Measurements from ENCODE around the gene PTP4A2. TPM values are rescaled to one million over a fixed set of nuclear protein-coding genes. Genes with fewer than 3 reads are reported as not detected.

PTP4A2 gene
- total and polyA plus RNA-seq, 10 of the 15 experiments (the other 5 are each of a cell fraction or from before 2014, with no cell fraction given), result 180 to 909 (median 375) TPM

GRCh38 chr1:31957701-31958674 lies 19.8 kb upstream of the PTP4A2 start (continued):
- TF ChIP-seq, protein P1, sequence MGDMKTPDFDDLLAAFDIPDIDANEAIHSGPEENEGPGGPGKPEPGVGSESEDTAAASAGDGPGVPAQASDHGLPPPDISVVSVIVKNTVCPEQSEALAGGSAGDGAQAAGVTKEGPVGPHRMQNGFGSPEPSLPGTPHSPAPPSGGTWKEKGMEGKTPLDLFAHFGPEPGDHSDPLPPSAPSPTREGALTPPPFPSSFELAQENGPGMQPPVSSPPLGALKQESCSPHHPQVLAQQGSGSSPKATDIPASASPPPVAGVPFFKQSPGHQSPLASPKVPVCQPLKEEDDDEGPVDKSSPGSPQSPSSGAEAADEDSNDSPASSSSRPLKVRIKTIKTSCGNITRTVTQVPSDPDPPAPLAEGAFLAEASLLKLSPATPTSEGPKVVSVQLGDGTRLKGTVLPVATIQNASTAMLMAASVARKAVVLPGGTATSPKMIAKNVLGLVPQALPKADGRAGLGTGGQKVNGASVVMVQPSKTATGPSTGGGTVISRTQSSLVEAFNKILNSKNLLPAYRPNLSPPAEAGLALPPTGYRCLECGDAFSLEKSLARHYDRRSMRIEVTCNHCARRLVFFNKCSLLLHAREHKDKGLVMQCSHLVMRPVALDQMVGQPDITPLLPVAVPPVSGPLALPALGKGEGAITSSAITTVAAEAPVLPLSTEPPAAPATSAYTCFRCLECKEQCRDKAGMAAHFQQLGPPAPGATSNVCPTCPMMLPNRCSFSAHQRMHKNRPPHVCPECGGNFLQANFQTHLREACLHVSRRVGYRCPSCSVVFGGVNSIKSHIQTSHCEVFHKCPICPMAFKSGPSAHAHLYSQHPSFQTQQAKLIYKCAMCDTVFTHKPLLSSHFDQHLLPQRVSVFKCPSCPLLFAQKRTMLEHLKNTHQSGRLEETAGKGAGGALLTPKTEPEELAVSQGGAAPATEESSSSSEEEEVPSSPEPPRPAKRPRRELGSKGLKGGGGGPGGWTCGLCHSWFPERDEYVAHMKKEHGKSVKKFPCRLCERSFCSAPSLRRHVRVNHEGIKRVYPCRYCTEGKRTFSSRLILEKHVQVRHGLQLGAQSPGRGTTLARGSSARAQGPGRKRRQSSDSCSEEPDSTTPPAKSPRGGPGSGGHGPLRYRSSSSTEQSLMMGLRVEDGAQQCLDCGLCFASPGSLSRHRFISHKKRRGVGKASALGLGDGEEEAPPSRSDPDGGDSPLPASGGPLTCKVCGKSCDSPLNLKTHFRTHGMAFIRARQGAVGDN (IDR thresholded peaks at IDR 0.05), result peak; percentile 88; the same call in 1 of the 2 replicates
- TF ChIP-seq ZNF622 (IDR thresholded peaks at IDR 0.05), result no peak
- no peak for TF ChIP-seq SUPT20H (IDR thresholded peaks at IDR 0.05; ENCODE audit: borderline replicate concordance, control insufficient read depth, low read depth, low read length)
- TF ChIP-seq NFYA (IDR thresholded peaks at IDR 0.05; ENCODE audit: borderline replicate concordance, low read depth, low read length), result no peak
- TF ChIP-seq ZNF207 (IDR thresholded peaks at IDR 0.05; ENCODE audit: borderline replicate concordance), result no peak
- 0 out of 2 replicates have a peak, but pooled peaks have one; percentile 54 for TF ChIP-seq MEF2A (IDR thresholded peaks at IDR 0.05; ENCODE audit: insufficient read depth, low read depth, low read length)
- TF ChIP-seq MXI1 (IDR thresholded peaks at IDR 0.05; ENCODE audit: low read depth, low read length), result no peak
- TF ChIP-seq TAF1 (IDR thresholded peaks at IDR 0.05; ENCODE audit: borderline replicate concordance, low read depth, low read length), result peak; percentile 18; the same call in 1 of the 2 replicates
- peak; percentile 52; the same call in 1 of the 2 replicates for TF ChIP-seq IRF4 (IDR thresholded peaks at IDR 0.05; ENCODE audit: low read depth, low read length)
- peak; percentile 34; the same call in 1 of the 2 replicates for TF ChIP-seq ATF7 (IDR thresholded peaks at IDR 0.05; ENCODE audit: low read depth)
- TF ChIP-seq ASH2L (IDR thresholded peaks at IDR 0.05; ENCODE audit: borderline replicate concordance, low read depth), result no peak
- no peak for TF ChIP-seq SREBF2 (IDR thresholded peaks at IDR 0.05; ENCODE audit: low read length)
- no peak for TF ChIP-seq USF2 (IDR thresholded peaks at IDR 0.05; ENCODE audit: borderline replicate concordance, low read depth, low read length)
- TF ChIP-seq SREBF1 (IDR thresholded peaks at IDR 0.05; ENCODE audit: low read length), result no peak
- TF ChIP-seq, protein P2, sequence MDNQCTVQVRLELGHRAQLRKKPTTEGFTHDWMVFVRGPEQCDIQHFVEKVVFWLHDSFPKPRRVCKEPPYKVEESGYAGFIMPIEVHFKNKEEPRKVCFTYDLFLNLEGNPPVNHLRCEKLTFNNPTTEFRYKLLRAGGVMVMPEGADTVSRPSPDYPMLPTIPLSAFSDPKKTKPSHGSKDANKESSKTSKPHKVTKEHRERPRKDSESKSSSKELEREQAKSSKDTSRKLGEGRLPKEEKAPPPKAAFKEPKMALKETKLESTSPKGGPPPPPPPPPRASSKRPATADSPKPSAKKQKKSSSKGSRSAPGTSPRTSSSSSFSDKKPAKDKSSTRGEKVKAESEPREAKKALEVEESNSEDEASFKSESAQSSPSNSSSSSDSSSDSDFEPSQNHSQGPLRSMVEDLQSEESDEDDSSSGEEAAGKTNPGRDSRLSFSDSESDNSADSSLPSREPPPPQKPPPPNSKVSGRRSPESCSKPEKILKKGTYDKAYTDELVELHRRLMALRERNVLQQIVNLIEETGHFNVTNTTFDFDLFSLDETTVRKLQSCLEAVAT (IDR thresholded peaks at IDR 0.05), result peak; percentile 58; the same call in 1 of the 2 replicates
- TF ChIP-seq, protein P3, sequence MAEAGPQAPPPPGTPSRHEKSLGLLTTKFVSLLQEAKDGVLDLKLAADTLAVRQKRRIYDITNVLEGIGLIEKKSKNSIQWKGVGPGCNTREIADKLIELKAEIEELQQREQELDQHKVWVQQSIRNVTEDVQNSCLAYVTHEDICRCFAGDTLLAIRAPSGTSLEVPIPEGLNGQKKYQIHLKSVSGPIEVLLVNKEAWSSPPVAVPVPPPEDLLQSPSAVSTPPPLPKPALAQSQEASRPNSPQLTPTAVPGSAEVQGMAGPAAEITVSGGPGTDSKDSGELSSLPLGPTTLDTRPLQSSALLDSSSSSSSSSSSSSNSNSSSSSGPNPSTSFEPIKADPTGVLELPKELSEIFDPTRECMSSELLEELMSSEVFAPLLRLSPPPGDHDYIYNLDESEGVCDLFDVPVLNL (IDR thresholded peaks at IDR 0.05; ENCODE audit: low read depth, low read length), result no peak
- no peak for TF ChIP-seq SIX5 (IDR thresholded peaks at IDR 0.05; ENCODE audit: low read depth, low read length, severe bottlenecking)
- no peak for TF ChIP-seq LARP7 (IDR thresholded peaks at IDR 0.05)
- TF ChIP-seq HDGF (IDR thresholded peaks at IDR 0.05), result peak; percentile 85
- no peak for TF ChIP-seq NR2C1 (IDR thresholded peaks at IDR 0.05)
- TF ChIP-seq BMI1 (IDR thresholded peaks at IDR 0.05; ENCODE audit: borderline replicate concordance), result no peak

Data from GM12878 (cell line).